T47D (cell line): Measurements from ENCODE around the gene PRDX3.
"Not testable (repeated sequence)": the region's sequence is repeated elsewhere in the genome, so short reads cannot be mapped to it uniquely, and the experiment has no call there.

Experiments
- DNase-seq, 2 experiments: peaks; one replicate each; pipeline versions ENCODE4 v3.0.0 to v3.0.0-alpha.2; 2011 to 2012; ENCODE audit warnings: low read depth in 1 of 2, low spot score in 1 of 2
- JUND ChIP-seq: IDR thresholded peaks from 2 replicates; pipeline ENCODE4 v1.6.1; 2012; ENCODE audit warnings: low read depth
- in situ Hi-C: cut with HindIII; loops from 2 replicates; pipeline ENCODE4 v1.10.0; 2016; ENCODE audit warnings: low sequenced_read_pairs, low pct_unique_long_range_greater_than_20kb

PRDX3 gene

GRCh38 chr10:119143657-119144056, 35.0 kb downstream of the PRDX3 start:
- in situ Hi-C loops, result no loop called here
- TF ChIP-seq JUND, result no peak
- DNase-seq, result no peak

DNA sequence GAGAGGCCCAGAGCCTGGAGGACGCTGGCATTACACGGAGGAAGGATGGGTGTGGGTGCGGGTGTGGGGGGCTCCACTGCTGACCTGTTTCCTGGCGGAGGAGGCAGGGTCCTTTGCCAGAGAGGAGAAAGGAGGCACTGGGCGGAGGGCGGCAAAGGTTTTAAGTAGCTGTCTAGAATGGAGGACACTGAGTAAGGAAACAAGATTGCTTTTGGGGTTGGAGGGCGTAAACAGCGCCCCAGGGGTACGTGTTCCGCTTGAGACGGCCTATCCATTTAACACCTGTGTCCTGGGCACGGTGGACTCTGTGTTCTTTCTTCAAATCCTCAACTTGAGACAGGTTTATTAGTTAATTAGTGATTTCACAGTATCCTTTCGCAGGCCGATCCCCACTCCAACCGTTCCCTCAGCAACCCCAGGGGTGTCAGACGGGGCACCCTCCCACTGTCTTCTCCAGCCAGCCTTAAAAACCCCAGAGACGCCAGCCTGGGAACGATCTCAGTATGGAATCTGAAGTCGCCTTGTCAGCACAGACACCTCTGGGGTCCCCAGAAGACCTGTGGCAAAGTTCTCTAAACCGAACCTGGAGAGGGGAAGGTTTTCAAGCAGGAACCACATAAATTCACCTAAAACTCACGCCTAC, 37.9 kb downstream of the PRDX3 start:
- in situ Hi-C loops, result no loop called here
- no peak for TF ChIP-seq JUND
- no peak for DNase-seq

GRCh38 chr10:119139464-119140067, 39.0 kb downstream of the PRDX3 start:
- in situ Hi-C loops, result no loop called here
- TF ChIP-seq JUND, result no peak
- peak in 1 of 2 experiments; percentile 25 for DNase-seq

- DNase-seq, result no peak
- in situ Hi-C loops, result no loop called here
- no peak for TF ChIP-seq JUND
Observed at GRCh38 chr10:119138346-119139306, 40.0 kb downstream of the PRDX3 start.

- in situ Hi-C loops, DNase-seq: not testable (repeated sequence)
Observed at GRCh38 chr10:119137878-119138277, 40.7 kb downstream of the PRDX3 start.

DNA sequence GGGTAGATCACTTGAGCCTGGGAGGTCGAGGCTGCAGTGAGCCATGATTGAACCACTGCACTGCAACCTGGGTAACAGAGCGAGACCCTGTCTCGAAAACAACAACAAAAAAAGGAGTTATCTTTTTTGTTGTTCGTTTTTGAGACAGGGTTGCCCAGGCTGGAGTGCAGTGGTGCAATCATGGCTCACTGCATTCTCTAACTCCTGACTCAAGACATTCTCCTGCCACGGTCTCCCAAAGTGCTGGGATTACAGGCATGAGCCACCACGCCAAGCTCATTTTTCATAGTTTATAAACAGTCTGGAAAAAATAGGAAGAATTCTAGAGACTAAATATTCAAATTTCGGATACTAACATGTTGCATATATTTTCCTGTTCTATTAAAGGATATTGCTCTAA, 42.5 kb downstream of the PRDX3 start:
- no peak for DNase-seq
- no peak for TF ChIP-seq JUND
- in situ Hi-C loops, result no loop called here

GRCh38 chr10:119135513-119135881, 43.1 kb downstream of the PRDX3 start:
- no peak for DNase-seq
- in situ Hi-C loops, result no loop called here
- TF ChIP-seq JUND, result no peak

GRCh38 chr10:119133949-119134348, 44.7 kb downstream of the PRDX3 start:
- TF ChIP-seq JUND, result no peak
- DNase-seq, result no peak
- in situ Hi-C loops, result no loop called here

DNA sequence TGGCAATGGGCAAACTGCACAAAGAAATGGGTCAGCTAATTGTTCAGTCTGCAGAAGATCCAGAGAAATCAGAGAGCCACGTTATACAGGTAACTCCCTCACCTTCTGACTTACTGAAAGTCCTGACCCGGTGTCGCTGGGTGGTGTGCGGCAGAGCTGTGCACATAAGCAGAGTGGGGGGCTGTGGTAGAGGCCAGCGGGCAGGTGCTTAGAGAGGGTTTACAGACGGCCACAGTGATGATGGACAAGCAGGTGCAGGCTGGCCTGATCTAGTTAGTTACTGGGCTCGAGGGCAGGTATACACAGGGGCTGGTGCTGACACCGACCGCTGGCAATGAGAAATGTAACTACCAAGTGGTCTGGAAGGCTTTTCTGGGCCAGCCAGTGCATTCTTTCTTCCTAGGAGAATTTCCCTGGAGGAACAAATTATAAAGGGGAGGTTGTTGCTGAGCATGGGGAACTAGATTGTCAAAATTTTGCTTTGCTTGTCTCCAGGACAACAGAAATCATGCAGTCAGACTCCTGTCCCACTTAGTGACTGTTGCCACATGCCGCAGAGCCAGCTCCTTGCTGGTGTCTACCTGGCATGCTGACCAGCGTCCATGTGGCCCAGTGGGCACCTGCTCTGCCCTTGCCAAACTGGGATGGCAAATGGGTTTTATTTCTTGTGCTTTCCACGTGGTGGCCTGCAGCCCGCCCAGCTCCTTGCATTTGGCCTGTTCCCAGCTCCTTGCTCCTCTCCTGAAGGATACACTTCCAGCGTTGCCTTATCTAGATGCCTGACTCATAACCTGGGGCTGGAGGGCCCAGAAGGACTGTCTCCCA, 45.9 kb downstream of the PRDX3 start:
- no peak for DNase-seq
- TF ChIP-seq JUND, result no peak
- in situ Hi-C loops, result no loop called here

GRCh38 chr10:119131512-119132240, 46.9 kb downstream of the PRDX3 start:
- in situ Hi-C loops, result no loop called here
- TF ChIP-seq JUND, result no peak
- DNase-seq, result no peak

DNA sequence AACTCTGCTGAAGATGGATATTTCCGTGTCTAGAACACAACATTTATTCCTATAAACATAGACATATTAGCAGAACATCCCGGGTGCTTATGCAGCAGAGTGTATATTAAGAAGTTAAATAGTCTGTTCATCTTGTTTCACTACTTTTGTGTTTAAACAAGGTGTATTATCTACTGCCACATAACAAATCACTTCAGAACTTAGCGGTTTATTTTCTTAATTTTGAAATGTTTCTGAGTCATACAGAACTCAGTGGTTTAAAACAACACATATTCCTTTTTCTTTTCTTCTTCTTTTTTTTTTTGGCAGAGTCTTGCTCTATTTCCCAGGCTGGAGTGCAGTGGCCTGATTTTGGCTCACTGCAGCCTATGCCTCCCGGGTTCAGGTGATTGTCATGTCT, 48.9 kb downstream of the PRDX3 start:
- DNase-seq, result no peak
- in situ Hi-C loops, result no loop called here
- no peak for TF ChIP-seq JUND

DNA sequence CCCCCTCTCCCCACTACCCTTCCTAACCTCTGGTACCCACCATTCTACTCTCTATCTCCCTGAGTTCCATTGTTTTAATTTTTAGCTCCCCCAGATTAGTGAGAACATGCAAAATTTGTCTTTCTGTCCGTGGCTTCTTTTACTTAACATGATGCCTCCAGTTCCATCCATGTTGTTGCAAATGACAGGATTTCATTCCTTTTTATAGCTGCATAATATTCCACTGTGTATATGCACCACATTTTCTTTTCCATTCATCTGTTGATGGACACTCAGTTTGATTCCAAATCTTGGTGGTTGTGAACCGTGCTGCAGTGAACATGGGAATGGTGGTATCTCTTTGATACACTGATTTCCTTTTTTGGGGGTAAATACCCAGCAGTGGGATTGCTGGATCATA, 52.7 kb downstream of the PRDX3 start:
- DNase-seq, result no peak
- in situ Hi-C loops, result no loop called here
- TF ChIP-seq JUND, result no peak
